DND-41 (cell line): ENCODE data around the gene HTRA1.

ENCODE experiments used
- EZH2 ChIP-seq: IDR thresholded peaks from 3 replicates; pipeline ENCODE4 v1.6.1; 2012; ENCODE audit warnings: borderline replicate concordance, low read depth, mild to moderate bottlenecking, moderate library complexity, low read length, inconsistent platforms; ENCODE audit not compliant: severe bottlenecking
- TF ChIP-seq, protein P1 (sequence below): IDR thresholded peaks from 2 replicates; pipeline ENCODE4 v1.5.1; 2012; ENCODE audit warnings: borderline replicate concordance, low read length, moderate library complexity, mild to moderate bottlenecking; ENCODE audit not compliant: poor library complexity, severe bottlenecking; ENCODE audit errors: extremely low read depth

DNA sequence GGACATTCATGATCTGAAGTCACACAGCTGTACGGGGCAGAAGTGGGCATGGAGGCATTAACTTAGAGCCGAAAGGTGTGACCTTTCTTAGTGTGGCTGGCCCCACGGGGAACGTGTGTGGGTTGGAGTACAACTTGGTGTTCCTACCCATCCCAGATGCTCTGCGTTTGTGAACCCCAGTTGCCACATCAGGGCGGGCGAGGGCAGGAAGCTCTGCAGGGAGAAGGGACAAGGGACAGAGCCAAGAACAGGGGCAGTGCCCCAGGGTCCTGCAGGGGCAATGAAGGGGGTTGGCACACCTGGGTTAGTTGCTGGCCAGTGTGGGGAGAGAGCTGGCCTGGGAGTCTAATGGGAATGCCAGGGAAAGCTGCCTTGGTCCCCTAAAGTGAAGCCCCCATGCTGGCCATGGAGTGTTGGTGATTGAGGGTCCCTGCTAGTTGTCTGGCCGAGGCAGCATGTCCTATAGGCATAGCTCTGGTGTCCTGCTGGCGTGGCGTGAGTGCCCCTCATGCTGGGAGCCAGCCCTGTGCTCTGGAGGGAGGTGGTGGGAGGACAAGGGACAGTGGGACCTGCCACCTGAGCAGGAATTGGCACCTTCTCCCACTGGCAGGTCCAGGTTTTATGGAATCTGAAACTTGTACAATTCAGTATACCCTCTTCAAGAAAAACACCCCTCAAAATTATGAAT is 18.9 kb downstream of the HTRA1 start:
- TF ChIP-seq, protein P1, sequence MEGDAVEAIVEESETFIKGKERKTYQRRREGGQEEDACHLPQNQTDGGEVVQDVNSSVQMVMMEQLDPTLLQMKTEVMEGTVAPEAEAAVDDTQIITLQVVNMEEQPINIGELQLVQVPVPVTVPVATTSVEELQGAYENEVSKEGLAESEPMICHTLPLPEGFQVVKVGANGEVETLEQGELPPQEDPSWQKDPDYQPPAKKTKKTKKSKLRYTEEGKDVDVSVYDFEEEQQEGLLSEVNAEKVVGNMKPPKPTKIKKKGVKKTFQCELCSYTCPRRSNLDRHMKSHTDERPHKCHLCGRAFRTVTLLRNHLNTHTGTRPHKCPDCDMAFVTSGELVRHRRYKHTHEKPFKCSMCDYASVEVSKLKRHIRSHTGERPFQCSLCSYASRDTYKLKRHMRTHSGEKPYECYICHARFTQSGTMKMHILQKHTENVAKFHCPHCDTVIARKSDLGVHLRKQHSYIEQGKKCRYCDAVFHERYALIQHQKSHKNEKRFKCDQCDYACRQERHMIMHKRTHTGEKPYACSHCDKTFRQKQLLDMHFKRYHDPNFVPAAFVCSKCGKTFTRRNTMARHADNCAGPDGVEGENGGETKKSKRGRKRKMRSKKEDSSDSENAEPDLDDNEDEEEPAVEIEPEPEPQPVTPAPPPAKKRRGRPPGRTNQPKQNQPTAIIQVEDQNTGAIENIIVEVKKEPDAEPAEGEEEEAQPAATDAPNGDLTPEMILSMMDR = no peak
- no peak for TF ChIP-seq EZH2
